IMR-90 (cell line): Measurements from ENCODE around the gene LMNTD2. TPM values are rescaled to one million over a fixed set of nuclear protein-coding genes. Genes with fewer than 3 reads are reported as not detected.

Experiments used
- ATAC-seq: fragments of 200-7000 bp; cut with Tn5 transposase; 2 replicates; pipeline ENCODE4 v1.9.1; 2020; ENCODE audit warnings: low read depth, mild to moderate bottlenecking, moderate library complexity
- BruUV-seq: library from RNA; stranded (reverse); fragments of 400-500 nt; replicated peaks from 2 replicates; lab custom pipeline; 2021; lab: Mats Ljungman, UMichigan
- CTCF ChIA-PET: fragments of 300-600 bp; formaldehyde crosslinking; extraction: SDS; loops from one replicate; lab custom pipeline; 2021; ENCODE audit warnings: antibody characterized with exemption; lab: Yijun Ruan, JAX
- POLR2A ChIA-PET: fragments of 300-600 bp; sonication (Branson Sonifier 250); formaldehyde crosslinking; loops from one replicate; lab custom pipeline; 2022; ENCODE audit warnings: antibody characterized with exemption; ENCODE audit not compliant: unreplicated experiment; lab: Charles Lee
- DNase-seq: peaks from one replicate; pipeline ENCODE4 v3.0.0; 2013
- H2AFZ ChIP-seq: replicated peaks from 2 replicates; pipeline ENCODE3; 2013; ENCODE audit warnings: low read length, mild to moderate bottlenecking; ENCODE audit not compliant: poor library complexity
- H2AK5ac ChIP-seq: 2 replicates; pipeline ENCODE4 v1.6.1; 2013; ENCODE audit warnings: low read depth, low read length, inconsistent platforms
- H2AK9ac ChIP-seq: replicated peaks from 2 replicates; pipeline ENCODE3; 2013; ENCODE audit warnings: mild to moderate bottlenecking, low read depth, low read length, moderate library complexity; ENCODE audit not compliant: poor library complexity
- H2BK120ac ChIP-seq: 2 replicates; pipeline ENCODE4 v1.6.1; 2013; ENCODE audit warnings: low read depth, low read length, inconsistent platforms
- H2BK15ac ChIP-seq: 3 replicates; pipeline ENCODE4 v1.6.1; 2013; ENCODE audit warnings: low read depth, low read length, inconsistent platforms
- H2BK20ac ChIP-seq: 2 replicates; pipeline ENCODE4 v1.6.1; 2013; ENCODE audit warnings: low read depth, mild to moderate bottlenecking, inconsistent platforms, low read length, moderate library complexity
- H2BK5ac ChIP-seq: 2 replicates; pipeline ENCODE4 v1.6.1; 2013; ENCODE audit warnings: mild to moderate bottlenecking, low read depth, low read length, inconsistent platforms; ENCODE audit not compliant: poor library complexity, severe bottlenecking
- H3K14ac ChIP-seq: replicated peaks from 2 replicates; pipeline ENCODE4 v1.6.1; 2013; ENCODE audit warnings: low read depth, low read length, inconsistent platforms
- H3K18ac ChIP-seq: 2 replicates; pipeline ENCODE4 v1.6.1; 2013; ENCODE audit warnings: low read depth, low read length, control low read depth
- H3K23ac ChIP-seq: 2 replicates; pipeline ENCODE4 v1.6.1; 2013; ENCODE audit warnings: low read depth, low read length, inconsistent platforms
- H3K27ac ChIP-seq: 2 replicates; pipeline ENCODE4 v1.5.1; 2013; ENCODE audit warnings: mild to moderate bottlenecking, control low read depth, low read length; ENCODE audit not compliant: insufficient read depth
- H3K27me3 ChIP-seq: 2 replicates; pipeline ENCODE4 v1.6.1; 2013; ENCODE audit warnings: low read length; ENCODE audit not compliant: control insufficient read depth, insufficient read depth
- H3K36me3 ChIP-seq: 2 replicates; pipeline ENCODE4 v1.6.1; 2013; ENCODE audit warnings: low read length, mixed read lengths; ENCODE audit not compliant: control insufficient read depth, insufficient read depth
- H3K4ac ChIP-seq: 2 replicates; pipeline ENCODE4 v1.6.1; 2013; ENCODE audit warnings: low read depth, low read length, inconsistent platforms
- H3K4me1 ChIP-seq: 2 replicates; pipeline ENCODE4 v1.6.1; 2013; ENCODE audit warnings: low read length, mixed read lengths; ENCODE audit not compliant: control insufficient read depth, insufficient read depth
- H3K4me2 ChIP-seq: 2 replicates; pipeline ENCODE4 v1.6.1; 2013; ENCODE audit warnings: low read depth, mild to moderate bottlenecking, control low read depth, low read length, moderate library complexity
- H3K4me3 ChIP-seq: 2 replicates; pipeline ENCODE4 v1.5.1; 2013; ENCODE audit warnings: low read depth, mild to moderate bottlenecking, control low read depth, low read length, moderate library complexity; ENCODE audit not compliant: insufficient read depth
- H3K56ac ChIP-seq: 2 replicates; pipeline ENCODE4 v1.6.1; 2013; ENCODE audit warnings: low read length, inconsistent platforms; ENCODE audit not compliant: insufficient read depth; ENCODE audit errors: extremely low read depth
- H3K79me1 ChIP-seq, 2 experiments: 2 replicates each; pipeline ENCODE4 v1.6.1; 2013; ENCODE audit warnings: low read length in 2 of 2, inconsistent platforms in 1 of 2, low read depth in 1 of 2
- H3K9ac ChIP-seq: 2 replicates; pipeline ENCODE4 v1.6.1; 2013; ENCODE audit warnings: low read depth, low read length, control low read depth
- H3K9me1 ChIP-seq: 2 replicates; pipeline ENCODE4 v1.6.1; 2013; ENCODE audit warnings: low read length, inconsistent platforms; ENCODE audit not compliant: insufficient read depth
- H3K9me3 ChIP-seq: 2 replicates; pipeline ENCODE4 v1.6.1; 2013; ENCODE audit warnings: low read length; ENCODE audit not compliant: control insufficient read depth, insufficient read depth
- H4K20me1 ChIP-seq: 2 replicates; pipeline ENCODE4 v1.6.1; 2013; ENCODE audit warnings: low read length, inconsistent platforms; ENCODE audit not compliant: insufficient read depth
- H4K5ac ChIP-seq: 2 replicates; pipeline ENCODE4 v1.6.1; 2013; ENCODE audit warnings: mild to moderate bottlenecking, low read depth, low read length, control low read depth
- H4K8ac ChIP-seq, 2 experiments: 2 replicates each; pipeline ENCODE4 v1.6.1; 2013; ENCODE audit warnings: low read depth in 2 of 2, low read length in 2 of 2, control low read depth in 1 of 2, inconsistent platforms in 1 of 2
- H4K91ac ChIP-seq: 2 replicates; pipeline ENCODE4 v1.6.1; 2013; ENCODE audit warnings: low read depth, low read length, inconsistent platforms; ENCODE audit not compliant: insufficient read depth
- BHLHE40 ChIP-seq: fragments of 150-350 bp; IDR thresholded peaks from 2 replicates; pipeline ENCODE4 v1.6.1; 2016; ENCODE audit warnings: mild to moderate bottlenecking, low read depth, low read length
- CEBPB ChIP-seq: IDR thresholded peaks from 2 replicates; pipeline ENCODE4 v1.6.1; 2012; ENCODE audit warnings: low read depth, low read length, improper control_type of control experiment
- CHD1 ChIP-seq: IDR thresholded peaks from 2 replicates; pipeline ENCODE4 v1.6.1; 2012; ENCODE audit warnings: low read depth, low read length, improper control_type of control experiment
- ELK1 ChIP-seq: fragments of 150-350 bp; IDR thresholded peaks from 2 replicates; pipeline ENCODE4 v1.6.1; 2016; ENCODE audit warnings: low read depth, mild to moderate bottlenecking, low read length, moderate library complexity, borderline replicate concordance
- FOS ChIP-seq: fragments of 150-350 bp; IDR thresholded peaks from 2 replicates; pipeline ENCODE4 v1.6.1; 2016; ENCODE audit warnings: low read depth, low read length
- MAZ ChIP-seq: IDR thresholded peaks from 2 replicates; pipeline ENCODE4 v1.6.1; 2012; ENCODE audit warnings: low read depth, mild to moderate bottlenecking, low read length, improper control_type of control experiment, moderate library complexity, borderline replicate concordance
- MXI1 ChIP-seq: IDR thresholded peaks from 2 replicates; pipeline ENCODE4 v1.6.1; 2012; ENCODE audit warnings: low read depth, mild to moderate bottlenecking, low read length, moderate library complexity, borderline replicate concordance
- NFE2L2 ChIP-seq: fragments of 150-350 bp; IDR thresholded peaks from 2 replicates; pipeline ENCODE4 v1.6.1; 2016; ENCODE audit warnings: low read depth, mild to moderate bottlenecking, low read length
- POLR2A ChIP-seq: IDR thresholded peaks from 2 replicates; pipeline ENCODE4 v1.6.1; 2012; ENCODE audit warnings: mild to moderate bottlenecking, low read depth, low read length
- RAD21 ChIP-seq: IDR thresholded peaks from 2 replicates; pipeline ENCODE4 v1.6.1; 2012; ENCODE audit warnings: low read length, improper control_type of control experiment
- RCOR1 ChIP-seq: IDR thresholded peaks from 2 replicates; pipeline ENCODE4 v1.6.1; 2012; ENCODE audit warnings: mild to moderate bottlenecking, low read length, improper control_type of control experiment; ENCODE audit not compliant: insufficient replicate concordance
- RFX5 ChIP-seq: IDR thresholded peaks from 2 replicates; pipeline ENCODE4 v1.8.0; 2012; ENCODE audit warnings: low read depth, mild to moderate bottlenecking, low read length, moderate library complexity
- SMC3 ChIP-seq: fragments of 150-350 bp; IDR thresholded peaks from 2 replicates; pipeline ENCODE4 v1.6.1; 2016; ENCODE audit warnings: low read depth, mild to moderate bottlenecking, antibody characterized with exemption, low read length, moderate library complexity
- WGBS, 2 experiments: methylation state at CpG; one replicate each; pipeline versions ENCODE4 v1.1.5 to v1.1.7; 2013; ENCODE audit warnings: missing lambda C conversion rate in 2 of 2; ENCODE audit not compliant: insufficient read length in 1 of 2; ENCODE audit errors: extremely low coverage in 2 of 2; 5-methylcytosine and 5-hydroxymethylcytosine counted together
- dilution Hi-C: fragments of 300-500 bp; cut with HindIII; formaldehyde crosslinking; loops from one replicate; pipeline ENCODE4 v1.14.3; 2018; ENCODE audit warnings: low sequenced_read_pairs; ENCODE audit not compliant: unreplicated experiment
- in situ Hi-C: fragments of 300-500 bp; cut with MboI; formaldehyde crosslinking; loops from 3 replicates; pipeline ENCODE4 v1.14.3; 2019; ENCODE audit warnings: low sequenced_read_pairs, inconsistent platforms, mixed read lengths
- intact Hi-C: fragments of 100-400 bp; cut with micrococcal nuclease; formaldehyde crosslinking; loops from 2 replicates; pipeline ENCODE4 v1.10.0; 2022
- polyA plus RNA-seq, 3 experiments: library from polyadenylated mRNA; depleted of rRNA; stranded (reverse); fragments of >200 nt; gene quantifications; 2 replicates each; pipeline ENCODE4 v1.2.3, GENCODE V29; 2012; ENCODE audit warnings: low replicate concordance in 1 of 3
- total RNA-seq: library from RNA; depleted of rRNA; stranded (reverse); fragments of >200 nt; gene quantifications from 2 replicates; pipeline ENCODE4 v1.2.3, GENCODE V29; 2012
- TF ChIP-seq, protein P1 (sequence below): conservative IDR thresholded peaks from 2 replicates; pipeline ENCODE4 v1.5.1; 2012; ENCODE audit warnings: mild to moderate bottlenecking, low read depth, low read length, improper control_type of control experiment
- TF ChIP-seq, protein P2 (sequence below): fragments of 150-350 bp; IDR thresholded peaks from 2 replicates; pipeline ENCODE4 v1.6.1; 2017; ENCODE audit warnings: mild to moderate bottlenecking, antibody characterized with exemption, low read length, low read depth

The LMNTD2 gene
- total and polyA plus RNA-seq, 2 of the 4 experiments (the other 2 are of a cell fraction): 0.18 to 1.3 TPM

- Histone ChIP-seq H3K4me1 (peaks cover 7% of the 10 kb centered on the region; the same call in 1 of the 2 replicates), H2BK15ac (no peak overlapping the region), H3K4me3 (no peak overlapping the region), H3K18ac (no peak overlapping the region), H4K91ac (no peak overlapping the region), H3K9me3 (no peaks in the 10 kb centered on the region), H2AFZ (peak overlapping the region; percentile 3), H2AK5ac (no peak overlapping the region), H3K9ac (no peak overlapping the region), H3K79me1 (peaks cover 33 to 68% of the 10 kb centered on the region in 2 experiments), H3K36me3 (peaks cover 55% of the 10 kb centered on the region), H2BK120ac (no peak overlapping the region), H3K27ac (no peak overlapping the region), H3K4ac (no peak overlapping the region), H3K4me2 (no peak overlapping the region), H4K20me1 (peaks cover 71% of the 10 kb centered on the region), H3K23ac (no peak overlapping the region), H4K5ac (no peak overlapping the region), H2BK5ac (no peak overlapping the region), H4K8ac (no peak overlapping the region), H2BK20ac (no peak overlapping the region), H3K27me3 (no peaks in the 10 kb centered on the region), H3K9me1 (peaks cover 12% of the 10 kb centered on the region; the same call in 1 of the 2 replicates), H2AK9ac (no peak overlapping the region), H3K56ac (no peak overlapping the region), H3K14ac (no peak overlapping the region)
- in situ Hi-C loops: no loop called here
- BruUV-seq: no TSS peak
- intact Hi-C loops: no loop called here
- ChIA-PET POLR2A (no interaction called here), CTCF (no interaction called here)
- dilution Hi-C loops: no loop called here
- no peak for DNase-seq
- peak; percentile 6; the same call in 1 of the 2 replicates for ATAC-seq
- TF ChIP-seq, protein P1, sequence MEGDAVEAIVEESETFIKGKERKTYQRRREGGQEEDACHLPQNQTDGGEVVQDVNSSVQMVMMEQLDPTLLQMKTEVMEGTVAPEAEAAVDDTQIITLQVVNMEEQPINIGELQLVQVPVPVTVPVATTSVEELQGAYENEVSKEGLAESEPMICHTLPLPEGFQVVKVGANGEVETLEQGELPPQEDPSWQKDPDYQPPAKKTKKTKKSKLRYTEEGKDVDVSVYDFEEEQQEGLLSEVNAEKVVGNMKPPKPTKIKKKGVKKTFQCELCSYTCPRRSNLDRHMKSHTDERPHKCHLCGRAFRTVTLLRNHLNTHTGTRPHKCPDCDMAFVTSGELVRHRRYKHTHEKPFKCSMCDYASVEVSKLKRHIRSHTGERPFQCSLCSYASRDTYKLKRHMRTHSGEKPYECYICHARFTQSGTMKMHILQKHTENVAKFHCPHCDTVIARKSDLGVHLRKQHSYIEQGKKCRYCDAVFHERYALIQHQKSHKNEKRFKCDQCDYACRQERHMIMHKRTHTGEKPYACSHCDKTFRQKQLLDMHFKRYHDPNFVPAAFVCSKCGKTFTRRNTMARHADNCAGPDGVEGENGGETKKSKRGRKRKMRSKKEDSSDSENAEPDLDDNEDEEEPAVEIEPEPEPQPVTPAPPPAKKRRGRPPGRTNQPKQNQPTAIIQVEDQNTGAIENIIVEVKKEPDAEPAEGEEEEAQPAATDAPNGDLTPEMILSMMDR: no peak
- TF ChIP-seq CEBPB (no peak), NFE2L2 (no peak), RCOR1 (no peak), RAD21 (no peak), BHLHE40 (no peak), CHD1 (no peak), SMC3 (no peak), ELK1 (no peak), FOS (no peak), MAZ (no peak; the same call in 1 of the 2 replicates), RFX5 (no peak), MXI1 (no peak), POLR2A (no peak)
- TF ChIP-seq, protein P2, sequence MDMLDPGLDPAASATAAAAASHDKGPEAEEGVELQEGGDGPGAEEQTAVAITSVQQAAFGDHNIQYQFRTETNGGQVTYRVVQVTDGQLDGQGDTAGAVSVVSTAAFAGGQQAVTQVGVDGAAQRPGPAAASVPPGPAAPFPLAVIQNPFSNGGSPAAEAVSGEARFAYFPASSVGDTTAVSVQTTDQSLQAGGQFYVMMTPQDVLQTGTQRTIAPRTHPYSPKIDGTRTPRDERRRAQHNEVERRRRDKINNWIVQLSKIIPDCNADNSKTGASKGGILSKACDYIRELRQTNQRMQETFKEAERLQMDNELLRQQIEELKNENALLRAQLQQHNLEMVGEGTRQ: no peak
- no CpG with 5 or more reads among the region's 8 CpGs for WGBS, 2 experiments
These were observed 27.0 kb upstream of the LMNTD2 start for GRCh38 chr11:587546-587945.
